ENCODE data around the gene MVB12A. TPM values are rescaled to one million over a fixed set of nuclear protein-coding genes. Genes with fewer than 3 reads are reported as not detected.

MVB12A gene
- total and polyA plus RNA-seq, 9 of the 15 experiments (the other 6 are each of a cell fraction or from before 2014, with no cell fraction given): 1.2 to 46.2 (median 22.4) TPM

GRCh38 chr19:17394891-17395415 lies 24.9 kb upstream of the MVB12A start (continued):
- peak; percentile 35; the same call in 1 of the 2 replicates for TF ChIP-seq ZBTB5 (IDR thresholded peaks at IDR 0.05)
- TF ChIP-seq RAD21 (CRISPR knock-in tag; conservative IDR thresholded peaks at IDR 0.05 in 1 of 2, IDR thresholded peaks at IDR 0.05 in 1 of 2): peak; percentile 85 to 94
- peak; percentile 88 for TF ChIP-seq STAG1 (CRISPR knock-in tag; IDR thresholded peaks at IDR 0.05; ENCODE audit: borderline replicate concordance)
- no peak for TF ChIP-seq ZFPM2 (CRISPR knock-in tag; IDR thresholded peaks at IDR 0.05)
- peak; percentile 81; the same call in 1 of the 2 replicates for TF ChIP-seq HINFP (tag; conservative IDR thresholded peaks at IDR 0.05; ENCODE audit: low read depth)
- TF ChIP-seq DDX20 (tag; IDR thresholded peaks at IDR 0.05; ENCODE audit: low read depth): no peak
- 0 out of 2 replicates have a peak, but pooled peaks have one; percentile 75 for TF ChIP-seq PTBP1 (IDR thresholded peaks at IDR 0.05; ENCODE audit: low read depth, low read length)
- TF ChIP-seq E2F6 (IDR thresholded peaks at IDR 0.05; ENCODE audit: borderline replicate concordance in 1 of 2, extremely low read depth in 1 of 2, insufficient read depth in 1 of 2, insufficient read length in 1 of 2, low read depth in 1 of 2, low read length in 1 of 2, poor library complexity in 1 of 2, severe bottlenecking in 1 of 2): peak in 1 of 2 experiments; percentile 22
- TF ChIP-seq PRDM10 (IDR thresholded peaks at IDR 0.05; ENCODE audit: partially characterized antibody): peak; percentile 37
- TF ChIP-seq HBP1 (CRISPR knock-in tag; IDR thresholded peaks at IDR 0.05): peak; percentile 76; the same call in 1 of the 2 replicates
- TF ChIP-seq VEZF1 (CRISPR knock-in tag; IDR thresholded peaks at IDR 0.05): peak; percentile 84
- TF ChIP-seq ARNT (IDR thresholded peaks at IDR 0.05): peak; percentile 49 to 72; a peak in 2 of 4 replicates
- TF ChIP-seq SNRNP70 (optimal IDR thresholded peaks at IDR 0.05; ENCODE audit: low read depth, low read length): no peak
- TF ChIP-seq ZC3H8 (IDR thresholded peaks at IDR 0.05): peak; percentile 48; the same call in 1 of the 2 replicates
- TF ChIP-seq KLF1 (tag; IDR thresholded peaks at IDR 0.05): 0 out of 2 replicates have a peak, but pooled peaks have one; percentile 18
